GM12878 (cell line): Measurements from ENCODE around the gene AKAP13.

Source experiments
- BRCA1 ChIP-seq: IDR thresholded peaks from 2 replicates; pipeline ENCODE4 v1.6.1; 2011; ENCODE audit warnings: low read depth, low read length, improper control_type of control experiment
- CEBPB ChIP-seq, 2 experiments: fragments of 150-350 bp in 1 of 2; IDR thresholded peaks; 2 replicates each; pipeline ENCODE4 v1.6.1; 2012 to 2014; ENCODE audit warnings: low read depth in 2 of 2, low read length in 2 of 2, borderline replicate concordance in 1 of 2, inconsistent platforms in 1 of 2
- CTCF ChIP-seq, 3 experiments: IDR thresholded peaks in 2 of 3; conservative IDR thresholded peaks in 1 of 3; 2 replicates each; pipeline ENCODE4 v1.5.1; 2011; ENCODE audit warnings: low read depth in 3 of 3, low read length in 3 of 3, mild to moderate bottlenecking in 3 of 3, control low read depth in 2 of 3, moderate library complexity in 2 of 3, inconsistent platforms in 1 of 3, mixed read lengths in 1 of 3; ENCODE audit not compliant: control insufficient read depth in 2 of 3, insufficient read depth in 1 of 3; ENCODE audit errors: extremely low read depth in 1 of 3
- POLR2AphosphoS5 ChIP-seq: IDR thresholded peaks from 2 replicates; pipeline ENCODE4 v1.6.1; 2011; ENCODE audit warnings: mild to moderate bottlenecking, low read length, inconsistent platforms
- RCOR1 ChIP-seq: conservative IDR thresholded peaks from 2 replicates; pipeline ENCODE4 v1.6.1; 2012; ENCODE audit warnings: low read depth, low read length, improper control_type of control experiment
- REST ChIP-seq: IDR thresholded peaks from 2 replicates; pipeline ENCODE4 v1.6.1; 2012; ENCODE audit warnings: mild to moderate bottlenecking, low read depth, low read length
- RFX5 ChIP-seq: IDR thresholded peaks from 2 replicates; pipeline ENCODE4 v1.6.1; 2011; ENCODE audit warnings: low read depth, low read length, improper control_type of control experiment
- SIX5 ChIP-seq: IDR thresholded peaks from 2 replicates; pipeline ENCODE4 v1.6.1; 2011; ENCODE audit warnings: mild to moderate bottlenecking, low read depth, low read length, moderate library complexity; ENCODE audit not compliant: severe bottlenecking
- TF ChIP-seq, protein P1 (sequence below): fragments of 450-650 bp; IDR thresholded peaks from 2 replicates; pipeline ENCODE4 v1.6.1; 2016; ENCODE audit warnings: mild to moderate bottlenecking
- TF ChIP-seq, protein P2 (sequence below): IDR thresholded peaks from 2 replicates; pipeline ENCODE4 v1.6.1; 2012; ENCODE audit warnings: low read depth, low read length, improper control_type of control experiment

GRCh38 chr15:85750319-85751290 is 370.2 kb downstream of the AKAP13 start:
- TF ChIP-seq CTCF (IDR thresholded peaks at IDR 0.05 in 2 of 3, conservative IDR thresholded peaks at IDR 0.05 in 1 of 3; ENCODE audit: control insufficient read depth in 2 of 3, extremely low read depth in 1 of 3, insufficient read depth in 1 of 3, low read depth in 3 of 3, low read length in 3 of 3) (no peak), RFX5 (no peak), CEBPB (IDR thresholded peaks at IDR 0.05; ENCODE audit: borderline replicate concordance in 1 of 2, low read depth in 2 of 2, low read length in 2 of 2) (no peak), REST (no peak), SIX5 (no peak), BRCA1 (no peak), RCOR1 (no peak), POLR2AphosphoS5 (no peak)
- TF ChIP-seq, protein P1, sequence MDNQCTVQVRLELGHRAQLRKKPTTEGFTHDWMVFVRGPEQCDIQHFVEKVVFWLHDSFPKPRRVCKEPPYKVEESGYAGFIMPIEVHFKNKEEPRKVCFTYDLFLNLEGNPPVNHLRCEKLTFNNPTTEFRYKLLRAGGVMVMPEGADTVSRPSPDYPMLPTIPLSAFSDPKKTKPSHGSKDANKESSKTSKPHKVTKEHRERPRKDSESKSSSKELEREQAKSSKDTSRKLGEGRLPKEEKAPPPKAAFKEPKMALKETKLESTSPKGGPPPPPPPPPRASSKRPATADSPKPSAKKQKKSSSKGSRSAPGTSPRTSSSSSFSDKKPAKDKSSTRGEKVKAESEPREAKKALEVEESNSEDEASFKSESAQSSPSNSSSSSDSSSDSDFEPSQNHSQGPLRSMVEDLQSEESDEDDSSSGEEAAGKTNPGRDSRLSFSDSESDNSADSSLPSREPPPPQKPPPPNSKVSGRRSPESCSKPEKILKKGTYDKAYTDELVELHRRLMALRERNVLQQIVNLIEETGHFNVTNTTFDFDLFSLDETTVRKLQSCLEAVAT = no peak
- TF ChIP-seq, protein P2, sequence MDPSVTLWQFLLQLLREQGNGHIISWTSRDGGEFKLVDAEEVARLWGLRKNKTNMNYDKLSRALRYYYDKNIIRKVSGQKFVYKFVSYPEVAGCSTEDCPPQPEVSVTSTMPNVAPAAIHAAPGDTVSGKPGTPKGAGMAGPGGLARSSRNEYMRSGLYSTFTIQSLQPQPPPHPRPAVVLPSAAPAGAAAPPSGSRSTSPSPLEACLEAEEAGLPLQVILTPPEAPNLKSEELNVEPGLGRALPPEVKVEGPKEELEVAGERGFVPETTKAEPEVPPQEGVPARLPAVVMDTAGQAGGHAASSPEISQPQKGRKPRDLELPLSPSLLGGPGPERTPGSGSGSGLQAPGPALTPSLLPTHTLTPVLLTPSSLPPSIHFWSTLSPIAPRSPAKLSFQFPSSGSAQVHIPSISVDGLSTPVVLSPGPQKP = no peak
